Activated CD8-positive, alpha-beta memory T cell treated with anti-CD3 and anti-CD28 coated beads, Interleukin-2, amount 50 U/mL, for 48 hours (primary cell): ENCODE measurements around the gene MED22.
"Not testable (repeated sequence)": the region's sequence is repeated elsewhere in the genome, so short reads cannot be mapped to it uniquely, and the experiment has no call there.

ENCODE experiments used
- DNase-seq: peaks from one replicate; pipeline ENCODE4 v3.0.0-alpha.2; 2020

The MED22 gene

DNA sequence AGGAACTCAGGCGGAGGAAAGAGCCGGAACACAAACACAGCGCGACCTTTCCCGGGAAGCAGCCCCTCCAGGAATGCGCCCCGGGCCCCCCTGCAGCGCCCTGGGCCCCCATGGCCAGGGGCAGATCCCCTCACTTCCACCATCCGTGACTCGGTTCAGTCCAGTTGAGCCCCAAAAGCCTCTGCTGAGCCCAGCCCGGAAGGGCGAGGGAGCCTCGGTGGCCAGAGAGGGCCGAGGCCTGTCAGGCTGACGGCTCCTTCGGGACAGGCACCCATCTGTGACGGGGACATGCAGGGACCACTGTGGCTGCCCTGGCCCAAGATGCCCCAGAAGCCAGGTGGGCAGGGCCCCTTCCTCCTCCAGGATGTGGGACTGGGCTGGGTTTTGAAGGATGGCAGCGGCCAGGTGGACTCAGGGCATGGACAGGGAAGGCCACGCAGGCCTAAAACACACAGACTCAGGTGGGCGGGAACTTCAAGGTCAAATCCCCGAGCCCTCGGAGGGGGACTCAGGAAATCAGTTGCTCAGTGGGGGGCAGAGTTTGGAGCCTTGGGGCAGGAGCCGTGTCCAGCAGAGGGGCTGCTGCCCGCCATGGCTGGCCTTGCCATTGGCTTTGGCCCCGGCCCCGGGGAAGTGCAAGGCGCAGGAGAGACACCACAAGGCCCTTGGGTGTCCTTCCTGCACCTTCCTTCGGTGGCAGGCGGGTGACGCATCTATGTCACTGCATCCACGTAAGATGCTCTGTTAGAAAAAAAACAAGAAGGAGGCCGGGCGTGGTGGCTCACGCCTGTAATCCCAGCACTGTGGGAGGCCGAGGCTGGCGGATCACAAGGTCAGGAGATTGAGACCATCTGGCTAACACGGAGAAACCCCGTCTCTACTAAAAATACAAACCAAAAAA, 43.2 kb downstream of the MED22 start:
- no peak for DNase-seq

GRCh38 chr9:133304158-133304470, 43.8 kb downstream of the MED22 start:
- DNase-seq: no peak

DNA sequence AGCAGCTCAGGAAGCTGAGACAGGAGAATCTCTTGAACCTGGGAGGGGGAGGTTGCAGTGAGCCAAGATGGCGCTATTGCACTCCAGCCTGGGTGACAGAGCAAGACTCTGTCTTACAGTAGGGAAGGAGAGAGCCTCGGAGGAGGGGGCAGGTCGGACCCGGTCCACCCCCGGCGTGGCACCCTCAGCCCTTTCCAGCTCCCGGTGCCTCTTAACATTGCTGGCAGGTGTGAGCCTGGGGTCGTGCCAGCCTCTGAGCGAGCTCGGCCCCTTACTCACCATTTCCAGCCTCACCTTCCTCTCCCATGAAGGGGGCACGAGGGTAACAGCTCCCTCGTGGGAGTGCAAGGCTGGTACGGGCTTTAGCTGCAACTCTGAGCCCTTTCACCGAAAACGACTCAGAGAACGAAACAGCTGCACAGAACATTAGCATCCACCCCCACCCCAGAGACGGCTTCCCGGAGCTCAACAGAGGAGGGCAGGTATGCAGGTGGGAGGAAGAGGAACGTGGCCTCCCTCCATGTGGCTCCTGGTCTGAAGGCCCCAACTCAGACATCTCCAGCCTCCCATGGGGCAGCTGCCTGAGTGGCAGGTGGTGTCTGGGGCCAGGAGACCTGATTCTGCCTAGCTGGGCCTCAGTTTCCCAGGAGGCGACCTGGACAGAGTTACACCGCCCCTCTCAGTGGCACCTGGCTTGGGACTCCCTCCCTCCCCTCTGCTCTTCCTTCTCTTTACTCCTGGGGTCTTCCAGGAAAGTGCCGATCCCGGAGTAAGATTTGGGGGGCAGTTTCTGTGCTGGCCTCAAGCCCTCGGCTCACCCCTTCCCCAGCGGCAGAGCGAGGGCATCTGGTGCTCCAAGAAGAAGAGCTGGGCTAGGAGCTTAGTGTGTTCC, 44.4 kb downstream of the MED22 start:
- no peak for DNase-seq

- no peak for DNase-seq
Observed at GRCh38 chr9:133301253-133302230, 46.4 kb downstream of the MED22 start.

- DNase-seq: not testable (repeated sequence)
Observed at GRCh38 chr9:133299996-133300395, 47.9 kb downstream of the MED22 start.

- no peak for DNase-seq
Observed at GRCh38 chr9:133294257-133294656, 53.7 kb downstream of the MED22 start.

DNA sequence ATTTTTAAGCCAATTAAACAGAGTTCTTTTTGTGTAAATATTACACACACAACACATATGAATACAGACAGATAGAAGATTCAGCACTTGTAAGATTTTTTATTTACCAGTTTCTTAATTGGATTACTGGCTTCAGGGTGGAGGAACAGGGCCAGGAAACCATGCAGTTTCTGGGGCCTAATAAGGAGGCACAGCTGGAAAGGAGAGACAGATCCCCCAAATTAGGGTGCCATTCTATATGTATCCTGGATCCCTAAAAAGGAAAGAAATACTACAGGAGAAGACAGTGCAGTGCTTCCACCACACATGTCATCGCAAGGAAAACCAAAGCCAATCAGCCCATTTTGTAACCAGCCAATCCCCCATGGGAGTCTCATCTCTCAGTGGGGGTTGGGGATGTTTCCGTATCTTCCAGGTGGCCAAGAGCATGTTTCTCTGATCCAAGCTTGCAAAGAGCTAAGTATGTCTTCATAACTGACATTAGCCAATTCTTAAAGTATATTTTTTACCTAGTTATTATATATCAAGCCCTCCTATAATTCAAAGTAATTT, 57.1 kb downstream of the MED22 start:
- DNase-seq: no peak
